ENCODE results near the gene KIAA0319L. TPM values are rescaled to one million over a fixed set of nuclear protein-coding genes. Genes with fewer than 3 reads are reported as not detected.
A peak's percentile ranks its signal among the peaks of the same experiment; 100 is the strongest.

The KIAA0319L gene
- total RNA-seq, 1 experiment from 2014 or later: 70.0 TPM

GRCh38 chr1:35597870-35598269 is 40.7 kb upstream of the KIAA0319L start:
- no peaks in the 10 kb centered on the region for H3K9me3 Mint-ChIP-seq
- DNase-seq (ENCODE audit: low spot score): no peak
- no peak overlapping the region for H3K27ac Mint-ChIP-seq
- peak; percentile 27; the same call in 1 of the 2 replicates for ATAC-seq
- H3K36me3 Mint-ChIP-seq: peaks cover 9% of the 10 kb centered on the region
- H3K4me1 Mint-ChIP-seq: peaks cover 9% of the 10 kb centered on the region; the same call in 1 of the 2 replicates
- no peak for TF ChIP-seq USF2 (CRISPR knock-in tag; IDR thresholded peaks at IDR 0.05)
- TF ChIP-seq ZNF425 (CRISPR knock-in tag; conservative IDR thresholded peaks at IDR 0.05): no peak
- no peaks in the 10 kb centered on the region for H3K27me3 Mint-ChIP-seq (ENCODE audit: low read depth)
- ChIA-PET POLR2A (no interaction called here), CTCF (interaction anchor here (1.4 kb wide), 1 partner anchor 118 kb away, joined by 5 read pairs; no protein-coding TSS in a partner anchor)
- no peak overlapping the region for H3K4me3 Mint-ChIP-seq

- H3K27me3 Mint-ChIP-seq (ENCODE audit: low read depth): no peaks in the 10 kb centered on the region
- H3K4me1 Mint-ChIP-seq: peaks cover 9% of the 10 kb centered on the region; the same call in 1 of the 2 replicates
- ChIA-PET POLR2A (no interaction called here), CTCF (no interaction called here)
- no peaks in the 10 kb centered on the region for H3K36me3 Mint-ChIP-seq
- DNase-seq (ENCODE audit: low spot score) (no peak), ATAC-seq (no peak)
- no peaks in the 10 kb centered on the region for H3K9me3 Mint-ChIP-seq
- no peak overlapping the region for H3K4me3 Mint-ChIP-seq
- no peak overlapping the region for H3K27ac Mint-ChIP-seq
- TF ChIP-seq ZNF532 (CRISPR knock-in tag; IDR thresholded peaks at IDR 0.05; ENCODE audit: borderline replicate concordance) (no peak), ATF2 (CRISPR knock-in tag; IDR thresholded peaks at IDR 0.05; ENCODE audit: borderline replicate concordance, low read depth) (no peak), ETV6 (CRISPR knock-in tag; IDR thresholded peaks at IDR 0.05) (no peak), GRHL2 (CRISPR knock-in tag; IDR thresholded peaks at IDR 0.05; ENCODE audit: insufficient replicate concordance, severe bottlenecking) (no peak), ZNF219 (CRISPR knock-in tag; IDR thresholded peaks at IDR 0.05; ENCODE audit: borderline replicate concordance) (no peak), FOXJ3 (CRISPR knock-in tag; IDR thresholded peaks at IDR 0.05; ENCODE audit: borderline replicate concordance) (no peak), E2F1 (CRISPR knock-in tag; IDR thresholded peaks at IDR 0.05) (no peak), CREM (CRISPR knock-in tag; IDR thresholded peaks at IDR 0.05) (no peak), NFATC4 (CRISPR knock-in tag; IDR thresholded peaks at IDR 0.05) (no peak), ZSCAN18 (CRISPR knock-in tag; IDR thresholded peaks at IDR 0.05) (no peak), MYBL2 (CRISPR knock-in tag; IDR thresholded peaks at IDR 0.05) (no peak), ZMAT4 (CRISPR knock-in tag; IDR thresholded peaks at IDR 0.05) (no peak), IRF1 (CRISPR knock-in tag; IDR thresholded peaks at IDR 0.05) (no peak), KAT7 (CRISPR knock-in tag; IDR thresholded peaks at IDR 0.05; ENCODE audit: borderline replicate concordance) (no peak), MAX (CRISPR knock-in tag; IDR thresholded peaks at IDR 0.05) (no peak), GABPB1 (CRISPR knock-in tag; IDR thresholded peaks at IDR 0.05) (no peak), ATF6 (CRISPR knock-in tag; IDR thresholded peaks at IDR 0.05) (no peak)
Observed at GRCh38 chr1:35595684-35596083, 38.5 kb upstream of the KIAA0319L start.
